Measurements from ENCODE around the gene LPO. TPM values are rescaled to one million over a fixed set of nuclear protein-coding genes. Genes with fewer than 3 reads are reported as not detected.

Gene LPO
- total and polyA plus RNA-seq, 2 donors (not counting 3 experiments of a cell fraction or from before 2014, with no cell fraction given): not detected

- Histone ChIP-seq H4K20me1 (replicated peaks; ENCODE audit: control insufficient read depth, extremely low read depth, insufficient read depth, low read length) (no peaks in the 10 kb centered on the region), H3K4me2 (ENCODE audit: insufficient read depth, low read length) (no peak overlapping the region), H3K79me2 (ENCODE audit: control insufficient read depth, insufficient read depth, low read length) (no peaks in the 10 kb centered on the region), H3K27ac (ENCODE audit: insufficient read depth, low read depth, low read length) (no peak overlapping the region), H3K9me1 (replicated peaks; ENCODE audit: control insufficient read depth, extremely low read depth, insufficient read depth, low read length) (no peaks in the 10 kb centered on the region), H2AFZ (ENCODE audit: low read depth, low read length) (no peak overlapping the region), H3K4me1 (ENCODE audit: control insufficient read depth, extremely low read depth, insufficient read depth, low read length) (no peaks in the 10 kb centered on the region), H3K9ac (replicated peaks; ENCODE audit: extremely low read depth, insufficient read depth, low read length) (no peak overlapping the region), H3K27me3 (ENCODE audit: control insufficient read depth in 2 of 2, insufficient read depth in 2 of 2, low read length in 2 of 2) (peaks cover 2 to 8% of the 10 kb centered on the region in 2 experiments), H3K4me3 (replicated peaks in 1 of 3; ENCODE audit: insufficient read depth in 1 of 3, low read depth in 1 of 3, low read length in 3 of 3) (no peak overlapping the region), H3K36me3 (ENCODE audit: control insufficient read depth in 2 of 2, extremely low read depth in 1 of 2, insufficient read depth in 2 of 2, low read length in 2 of 2) (no peaks in the 10 kb centered on the region), H3K9me3 (replicated peaks; ENCODE audit: control insufficient read depth, insufficient read depth, low read length) (no peaks in the 10 kb centered on the region)
- peak; percentile 21 for DNase-seq (ENCODE audit: low read depth, low spot score)
- dilution Hi-C loops (cut with MboI; ENCODE audit: extremely low pct_ligation_motif_present, low sequenced_read_pairs) (no loop called here), intact Hi-C loops (cut with micrococcal nuclease) (no loop called here)
- ChIA-PET CTCF (no interaction called here), POLR2A (no interaction called here)
- no peak for FAIRE-seq
- no peak for TF ChIP-seq POLR2A (IDR thresholded peaks at IDR 0.05; ENCODE audit: low read depth, low read length)
- TF ChIP-seq MYC (IDR thresholded peaks at IDR 0.05; ENCODE audit: low read depth, low read length): no peak
- no peak for TF ChIP-seq POLR2AphosphoS5 (IDR thresholded peaks at IDR 0.05; ENCODE audit: insufficient read depth, low read depth, low read length)
- no peak for TF ChIP-seq JUN (IDR thresholded peaks at IDR 0.05; ENCODE audit: borderline replicate concordance, insufficient read depth, insufficient read length, low read depth)
- TF ChIP-seq GATA2 (IDR thresholded peaks at IDR 0.05; ENCODE audit: insufficient read depth, insufficient read length, low read depth, low read length): no peak
- no peak for TF ChIP-seq EZH2 (IDR thresholded peaks at IDR 0.05; ENCODE audit: borderline replicate concordance, low read depth, low read length, severe bottlenecking)
- no TSS peak for BruUV-seq (replicated peaks)
These were observed 40.3 kb downstream of the LPO start for GRCh38 chr17:58278661-58279015.

- Histone ChIP-seq H3K4me2 (ENCODE audit: insufficient read depth, low read length) (no peak overlapping the region), H4K20me1 (replicated peaks; ENCODE audit: control insufficient read depth, extremely low read depth, insufficient read depth, low read length) (no peaks in the 10 kb centered on the region), H3K9me3 (replicated peaks; ENCODE audit: control insufficient read depth, insufficient read depth, low read length) (no peaks in the 10 kb centered on the region), H3K27me3 (ENCODE audit: control insufficient read depth in 2 of 2, insufficient read depth in 2 of 2, low read length in 2 of 2) (peaks cover 2 to 8% of the 10 kb centered on the region in 2 experiments), H3K4me3 (replicated peaks in 1 of 3; ENCODE audit: insufficient read depth in 1 of 3, low read depth in 1 of 3, low read length in 3 of 3) (no peak overlapping the region), H3K36me3 (ENCODE audit: control insufficient read depth in 2 of 2, extremely low read depth in 1 of 2, insufficient read depth in 2 of 2, low read length in 2 of 2) (no peaks in the 10 kb centered on the region), H2AFZ (ENCODE audit: low read depth, low read length) (no peak overlapping the region), H3K4me1 (ENCODE audit: control insufficient read depth, extremely low read depth, insufficient read depth, low read length) (no peaks in the 10 kb centered on the region), H3K27ac (ENCODE audit: insufficient read depth, low read depth, low read length) (no peak overlapping the region), H3K9ac (replicated peaks; ENCODE audit: extremely low read depth, insufficient read depth, low read length) (no peak overlapping the region), H3K79me2 (ENCODE audit: control insufficient read depth, insufficient read depth, low read length) (no peaks in the 10 kb centered on the region), H3K9me1 (replicated peaks; ENCODE audit: control insufficient read depth, extremely low read depth, insufficient read depth, low read length) (no peaks in the 10 kb centered on the region)
- no peak for FAIRE-seq
- no TSS peak for BruUV-seq (replicated peaks)
- dilution Hi-C loops (cut with MboI; ENCODE audit: extremely low pct_ligation_motif_present, low sequenced_read_pairs): no loop called here
- ChIA-PET CTCF (no interaction called here), POLR2A (no interaction called here)
- intact Hi-C loops (cut with micrococcal nuclease): no loop called here
- TF ChIP-seq CTCF (IDR thresholded peaks at IDR 0.05; ENCODE audit: extremely low read depth in 1 of 2, insufficient read depth in 1 of 2, low read depth in 1 of 2, low read length in 2 of 2) (no peak), GATA2 (IDR thresholded peaks at IDR 0.05; ENCODE audit: insufficient read depth, insufficient read length, low read depth, low read length) (no peak), FOS (IDR thresholded peaks at IDR 0.05; ENCODE audit: borderline replicate concordance, insufficient read depth, low read length) (no peak)
- no peak for DNase-seq (ENCODE audit: low read depth, low spot score)
These were observed 40.8 kb downstream of the LPO start for GRCh38 chr17:58279016-58279711.

Measured in endothelial cell of umbilical vein (primary cell).